ENCODE data around the gene MMP24OS.
"Not testable (repeated sequence)": the region's sequence is repeated elsewhere in the genome, so short reads cannot be mapped to it uniquely, and the experiment has no call there.

MMP24OS gene

DNA sequence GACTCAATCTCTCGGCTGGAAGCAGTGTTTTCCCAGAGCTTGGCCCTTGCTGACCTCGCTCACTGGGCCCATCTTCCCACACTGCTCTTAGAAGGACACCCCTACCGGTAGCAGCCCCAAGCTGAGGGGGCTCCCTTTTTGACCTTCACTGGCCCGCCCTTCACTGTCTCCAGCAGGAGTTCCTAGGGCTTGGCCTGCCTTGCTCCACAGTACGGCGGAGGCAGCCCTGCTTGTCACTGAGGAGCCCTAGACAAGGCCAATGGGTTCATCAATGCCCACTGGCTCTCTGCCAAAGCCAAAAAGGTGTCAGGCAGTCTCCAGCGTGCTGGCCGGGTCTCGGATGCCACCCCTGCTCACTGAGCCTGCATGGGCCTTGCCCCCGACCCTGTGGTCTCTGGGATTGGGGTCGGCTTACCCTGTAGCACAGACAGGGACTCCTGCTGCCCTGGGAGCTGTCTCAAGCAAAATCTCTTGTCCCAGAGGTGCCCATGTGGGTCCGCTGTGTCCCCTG is 2.1 kb downstream of the MMP24OS start:
- DNase-seq (ENCODE audit: low spot score): no peak

DNA sequence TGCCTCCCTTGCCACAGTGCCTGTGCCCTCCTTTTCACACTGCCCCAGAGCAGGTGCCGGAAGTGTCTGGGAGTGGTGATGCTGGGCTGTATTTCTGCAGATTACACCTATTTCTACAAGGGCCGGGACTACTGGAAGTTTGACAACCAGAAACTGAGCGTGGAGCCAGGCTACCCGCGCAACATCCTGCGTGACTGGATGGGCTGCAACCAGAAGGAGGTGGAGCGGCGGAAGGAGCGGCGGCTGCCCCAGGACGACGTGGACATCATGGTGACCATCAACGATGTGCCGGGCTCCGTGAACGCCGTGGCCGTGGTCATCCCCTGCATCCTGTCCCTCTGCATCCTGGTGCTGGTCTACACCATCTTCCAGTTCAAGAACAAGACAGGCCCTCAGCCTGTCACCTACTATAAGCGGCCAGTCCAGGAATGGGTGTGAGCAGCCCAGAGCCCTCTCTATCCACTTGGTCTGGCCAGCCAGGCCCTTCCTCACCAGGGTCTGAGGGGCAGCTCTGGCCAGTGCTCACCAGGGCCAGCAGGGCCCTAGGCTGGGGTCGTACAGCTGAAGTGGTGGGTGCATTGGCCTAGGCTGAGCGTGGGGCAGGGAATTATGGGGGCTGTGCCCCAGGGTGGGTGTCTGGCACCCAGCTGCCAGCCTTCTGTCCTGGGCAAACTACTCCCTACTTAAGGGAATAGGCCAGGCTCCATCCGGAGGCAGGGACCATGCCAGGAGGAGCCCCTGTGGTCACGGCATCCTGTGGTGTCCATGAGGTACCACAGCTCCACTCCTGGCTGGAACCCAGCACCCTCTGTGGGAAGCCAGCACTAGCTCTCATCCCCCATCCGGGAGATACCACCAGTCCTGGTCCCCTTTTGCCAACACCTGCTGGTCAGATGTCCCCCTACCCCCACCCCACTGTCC is 3.5 kb downstream of the MMP24OS start:
- no peak for DNase-seq (ENCODE audit: low spot score)

DNA sequence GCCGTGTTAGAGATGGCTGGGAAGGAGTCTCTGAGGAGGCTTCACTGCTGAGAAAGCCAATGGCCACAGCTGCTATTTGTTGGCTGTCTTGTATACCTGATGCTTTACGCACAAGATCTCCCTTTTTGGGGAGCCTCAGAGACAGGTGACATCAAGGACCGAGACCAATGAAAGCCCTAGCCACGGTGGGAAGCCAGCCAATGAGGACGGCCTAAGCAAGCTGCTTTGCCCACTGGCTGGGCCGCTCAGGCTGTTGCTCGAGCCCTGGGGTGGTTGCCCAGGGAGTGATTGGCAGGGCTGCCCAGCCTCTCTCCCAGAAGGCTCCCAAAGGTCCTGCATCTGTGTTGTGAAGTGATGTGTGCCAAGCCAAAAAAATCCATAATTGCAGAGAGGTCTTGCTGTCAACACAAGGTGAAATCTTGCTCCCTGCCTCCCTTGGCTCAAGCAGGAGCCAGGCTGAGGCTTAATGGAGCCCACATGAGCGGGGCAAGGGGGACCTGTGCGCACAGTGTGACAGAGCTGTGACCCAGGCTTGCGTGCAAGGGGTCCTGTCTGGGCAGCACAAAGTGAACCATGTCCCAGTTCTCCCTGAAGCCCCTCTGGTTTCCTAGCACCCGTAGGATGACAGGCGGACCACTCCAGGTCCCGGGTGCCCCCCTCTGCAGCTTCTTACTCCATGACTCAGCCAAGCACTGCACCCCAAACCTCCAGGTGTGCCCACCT is 4.3 kb downstream of the MMP24OS start:
- no peak for DNase-seq (ENCODE audit: low spot score)

DNA sequence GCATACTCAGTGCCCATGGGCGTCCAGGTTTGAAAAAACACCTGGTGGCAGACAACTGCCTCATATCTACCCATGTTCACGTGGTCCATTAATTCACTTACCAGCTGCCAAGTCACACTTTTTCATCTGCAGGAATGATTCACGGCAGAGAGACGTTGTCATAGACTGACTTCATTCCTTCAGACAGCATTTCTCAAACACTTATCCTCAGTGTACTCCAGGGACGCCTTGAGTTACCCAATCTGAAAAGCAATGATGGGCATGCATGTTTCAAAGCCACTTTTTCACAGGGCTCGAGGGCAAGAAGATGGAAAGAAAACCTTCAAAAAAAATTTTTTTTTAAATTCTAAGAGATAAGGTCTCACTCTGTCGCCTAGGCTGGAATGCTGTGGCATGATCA is 6.0 kb downstream of the MMP24OS start:
- DNase-seq (ENCODE audit: low spot score): no peak

DNA sequence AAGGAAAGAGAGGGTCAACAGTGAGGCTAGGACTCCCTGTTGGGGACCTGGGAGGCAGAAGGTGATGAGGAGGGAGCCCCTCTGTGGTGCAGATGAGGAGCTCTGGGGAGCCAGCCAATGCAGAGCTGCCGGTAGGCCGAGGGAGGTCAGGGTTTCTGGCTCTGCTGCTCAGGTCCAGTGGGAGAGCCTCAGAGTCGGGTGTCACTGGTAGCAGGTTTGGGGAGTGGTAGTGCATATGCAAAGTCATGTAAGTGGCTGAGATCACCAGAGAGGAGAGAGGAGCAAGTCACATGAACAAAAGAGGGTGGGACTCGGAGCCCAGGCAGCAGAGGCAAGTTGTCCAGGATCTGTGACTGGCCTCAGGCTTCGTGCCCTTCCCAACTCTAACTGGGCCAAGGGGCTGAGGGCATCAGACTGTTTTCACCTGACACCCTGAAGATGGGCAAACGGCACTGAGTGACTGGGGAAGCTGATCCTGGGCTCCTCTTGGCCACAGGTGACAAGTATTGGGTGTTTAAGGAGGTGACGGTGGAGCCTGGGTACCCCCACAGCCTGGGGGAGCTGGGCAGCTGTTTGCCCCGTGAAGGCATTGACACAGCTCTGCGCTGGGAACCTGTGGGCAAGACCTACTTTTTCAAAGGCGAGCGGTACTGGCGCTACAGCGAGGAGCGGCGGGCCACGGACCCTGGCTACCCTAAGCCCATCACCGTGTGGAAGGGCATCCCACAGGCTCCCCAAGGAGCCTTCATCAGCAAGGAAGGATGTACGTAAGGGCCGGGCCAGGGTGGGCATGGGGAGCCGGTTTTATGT is 6.6 kb downstream of the MMP24OS start:
- DNase-seq (ENCODE audit: low spot score): no peak

DNA sequence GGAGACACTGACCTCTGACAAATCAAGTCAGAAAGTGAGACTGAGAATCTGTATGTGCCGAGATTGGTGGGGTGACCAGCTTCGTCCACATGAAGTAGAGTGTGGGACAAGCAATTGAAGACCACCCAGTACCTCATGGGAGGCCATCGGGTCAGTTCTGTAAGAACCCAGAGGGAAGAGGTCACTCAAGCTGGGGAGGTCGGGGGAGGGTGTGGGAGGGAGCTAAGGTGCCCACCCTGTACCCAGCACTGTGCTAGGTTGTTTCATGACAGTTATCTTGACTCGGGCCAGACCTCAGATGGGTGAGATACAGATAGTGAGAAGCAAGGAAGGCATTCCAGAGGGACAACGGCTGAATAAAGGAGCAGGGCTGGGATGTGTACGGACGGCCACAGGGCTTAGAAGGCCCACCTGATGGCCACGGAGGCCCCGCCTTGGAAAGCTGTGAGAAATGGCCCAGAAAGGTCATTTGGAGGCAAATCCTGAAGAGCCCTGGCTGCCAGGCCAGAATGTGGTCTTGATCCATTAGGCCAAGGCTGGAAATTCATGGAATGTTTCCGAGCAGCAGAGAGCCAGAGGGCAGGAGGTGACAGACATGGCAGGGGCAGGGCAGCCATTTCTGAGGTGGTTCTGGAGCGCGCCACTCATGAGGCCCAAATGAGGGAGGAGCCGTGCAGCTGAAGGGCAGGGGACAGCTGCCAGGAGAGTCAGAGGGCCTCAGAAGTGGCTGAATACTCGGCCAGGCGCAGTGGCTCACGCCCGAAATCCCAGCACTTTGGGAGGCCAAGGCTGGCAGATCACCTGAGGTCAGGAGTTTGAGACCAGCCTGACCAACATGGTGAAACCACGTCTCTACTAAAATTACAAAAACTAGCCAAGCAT is 7.7 kb downstream of the MMP24OS start:
- no peak for DNase-seq (ENCODE audit: low spot score)

DNA sequence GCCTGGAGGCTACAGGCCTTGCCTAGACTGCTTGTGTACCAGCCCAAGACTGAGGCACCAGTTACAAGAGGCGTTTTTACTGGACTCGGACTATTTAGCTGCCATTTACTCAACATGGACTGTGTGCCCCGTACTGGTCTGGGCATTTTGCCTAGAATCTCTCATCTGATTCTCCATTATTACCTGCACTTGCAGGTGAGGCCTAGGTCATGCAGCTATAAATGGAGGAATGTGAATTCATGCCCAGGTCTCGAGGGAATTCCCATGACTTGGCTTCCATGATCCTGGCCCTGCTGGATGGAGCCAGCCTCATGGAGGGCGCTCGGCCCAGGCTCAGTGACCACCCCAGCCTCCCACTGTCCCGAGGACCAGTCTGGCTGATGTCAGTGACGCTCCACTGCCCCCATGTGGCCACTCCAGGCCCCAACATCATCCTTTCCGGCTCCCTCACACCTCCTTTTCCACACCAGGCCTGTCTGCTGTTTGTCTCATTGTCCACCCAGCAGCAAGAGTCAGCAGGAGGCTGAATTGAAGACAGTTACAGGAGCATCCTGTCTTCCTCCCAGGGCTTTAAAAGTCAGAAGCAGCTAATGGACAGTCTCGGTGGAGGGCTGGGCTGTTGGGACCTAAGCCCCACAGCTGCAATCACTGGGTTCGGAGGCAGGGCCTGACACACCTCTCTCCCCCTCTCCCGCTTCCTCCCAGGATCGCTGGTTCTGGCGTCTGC is 8.7 kb downstream of the MMP24OS start:
- peak; percentile 47 for DNase-seq (ENCODE audit: low spot score)

DNA sequence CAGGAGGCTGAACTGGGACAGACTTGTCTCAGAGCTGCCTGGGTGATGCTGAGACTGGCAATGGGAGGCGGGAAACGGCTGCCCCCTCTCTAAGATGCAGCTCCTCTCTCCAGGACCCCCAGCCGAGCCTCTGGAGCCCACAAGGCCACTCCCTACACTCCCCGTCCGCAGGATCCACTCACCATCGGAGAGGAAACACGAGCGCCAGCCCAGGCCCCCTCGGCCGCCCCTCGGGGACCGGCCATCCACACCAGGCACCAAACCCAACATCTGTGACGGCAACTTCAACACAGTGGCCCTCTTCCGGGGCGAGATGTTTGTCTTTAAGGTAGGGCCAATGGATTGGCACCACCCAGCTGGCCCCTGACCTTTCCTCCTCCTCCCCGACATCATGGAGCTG is 10.8 kb downstream of the MMP24OS start:
- DNase-seq (ENCODE audit: low spot score): no peak

DNA sequence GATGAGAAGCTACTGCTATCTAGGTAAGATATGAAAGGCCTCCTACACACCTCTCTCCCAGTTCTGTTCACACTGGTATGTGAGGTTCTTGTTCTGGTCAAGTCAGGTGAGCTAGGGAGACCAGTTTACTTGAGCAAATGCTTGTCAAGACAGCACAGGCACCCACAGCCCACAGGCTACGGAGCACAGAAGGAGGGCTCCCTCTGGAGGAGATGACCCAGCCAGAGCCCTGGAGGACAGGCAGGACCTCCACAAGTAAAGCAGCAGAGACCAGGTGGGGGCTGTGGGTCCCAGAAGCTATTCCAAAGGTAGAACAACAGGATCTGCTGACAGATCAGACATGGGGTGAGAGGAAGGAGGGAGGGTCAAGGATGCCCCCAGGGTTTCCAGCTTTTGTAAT is 13.2 kb downstream of the MMP24OS start:
- DNase-seq (ENCODE audit: low spot score): no peak

DNA sequence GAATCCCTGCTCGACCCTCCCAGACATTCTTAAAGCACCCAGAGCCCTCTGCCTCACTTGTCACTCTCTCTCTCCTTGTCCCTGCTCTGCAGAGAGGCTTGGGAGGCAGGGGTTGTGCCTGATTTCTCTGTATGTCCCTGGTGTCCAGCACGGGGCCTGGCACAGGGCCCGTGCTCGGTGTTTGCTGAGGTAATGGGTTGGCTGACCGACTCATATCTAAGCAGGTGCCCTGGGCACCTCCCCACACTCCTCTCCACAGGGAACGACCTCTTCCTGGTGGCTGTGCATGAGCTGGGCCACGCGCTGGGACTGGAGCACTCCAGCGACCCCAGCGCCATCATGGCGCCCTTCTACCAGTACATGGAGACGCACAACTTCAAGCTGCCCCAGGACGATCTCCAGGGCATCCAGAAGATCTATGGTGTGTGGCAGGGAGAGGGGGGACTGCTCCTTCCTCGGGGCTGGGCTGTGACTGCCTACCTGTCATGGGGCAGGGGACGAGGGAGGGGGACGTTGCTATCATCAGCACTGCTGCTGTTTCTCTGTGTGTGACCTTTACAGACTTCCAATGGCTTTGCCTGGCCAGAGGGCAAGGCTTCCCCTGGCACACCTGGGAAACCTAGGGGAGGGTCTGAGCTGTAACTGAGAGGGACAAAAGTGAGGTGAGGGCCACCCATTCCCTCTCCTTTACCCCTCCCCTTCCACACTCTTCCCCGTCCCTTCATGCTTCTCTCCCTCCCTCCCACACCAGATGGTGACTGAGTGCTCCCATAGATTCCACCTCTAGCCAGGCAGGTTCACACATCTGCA is 14.2 kb downstream of the MMP24OS start:
- no peak for DNase-seq (ENCODE audit: low spot score)

DNA sequence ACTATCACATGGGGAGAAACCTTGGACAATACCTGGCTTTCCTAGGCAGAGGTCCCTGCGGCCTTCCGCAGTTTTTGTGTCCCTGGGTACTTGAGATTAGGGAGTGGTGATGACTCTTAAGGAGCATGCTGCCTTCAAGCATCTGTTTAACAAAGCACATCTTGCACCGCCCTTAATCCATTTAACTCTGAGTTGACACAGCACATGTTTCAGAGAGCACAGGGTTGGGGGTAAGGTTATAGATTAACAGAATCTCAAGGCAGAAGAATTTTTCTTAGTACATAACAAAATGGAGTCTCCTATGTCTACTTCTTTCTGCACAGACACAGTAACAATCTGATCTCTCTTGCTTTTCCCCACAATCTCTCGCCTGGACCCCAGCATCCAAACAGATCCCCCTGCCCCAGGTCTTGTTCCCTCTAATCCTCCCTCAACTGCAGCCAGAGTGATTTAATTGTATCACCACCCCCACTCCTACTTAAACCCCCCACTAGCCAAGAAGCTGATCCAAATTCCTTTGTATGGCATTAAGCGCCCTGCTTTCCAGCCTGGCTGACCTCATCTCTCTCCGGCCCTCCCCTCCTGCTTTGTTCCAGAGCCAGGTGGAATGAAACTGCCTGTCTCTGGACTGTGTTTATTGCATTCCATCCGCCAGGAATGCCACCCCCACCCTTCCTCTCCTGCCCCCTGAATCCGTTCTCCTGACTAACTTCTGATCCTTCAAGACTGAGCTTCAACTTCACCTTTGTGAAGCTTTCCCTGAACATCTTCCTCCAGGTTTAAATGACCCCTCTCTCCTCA is 15.0 kb downstream of the MMP24OS start:
- DNase-seq (ENCODE audit: low spot score): not testable (repeated sequence)

DNA sequence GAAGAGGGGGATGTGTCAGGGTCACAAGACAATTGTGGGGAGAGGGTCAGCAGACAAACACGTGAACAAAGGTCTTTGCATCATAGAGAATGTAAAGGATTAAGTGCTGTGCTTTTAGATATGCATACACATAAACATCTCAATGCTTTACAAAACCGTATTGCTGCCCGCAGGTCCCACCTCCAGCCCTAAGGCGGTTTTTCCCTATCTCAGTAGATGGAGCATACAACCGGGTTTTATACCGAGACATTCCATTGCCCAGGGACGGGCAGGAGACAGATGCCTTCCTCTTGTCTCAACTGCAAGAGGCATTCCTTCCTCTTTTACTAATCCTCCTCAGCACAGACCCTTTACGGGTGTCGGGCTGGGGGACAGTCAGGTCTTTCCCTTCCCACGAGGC is 15.6 kb downstream of the MMP24OS start:
- not testable (repeated sequence) for DNase-seq (ENCODE audit: low spot score)

DNA sequence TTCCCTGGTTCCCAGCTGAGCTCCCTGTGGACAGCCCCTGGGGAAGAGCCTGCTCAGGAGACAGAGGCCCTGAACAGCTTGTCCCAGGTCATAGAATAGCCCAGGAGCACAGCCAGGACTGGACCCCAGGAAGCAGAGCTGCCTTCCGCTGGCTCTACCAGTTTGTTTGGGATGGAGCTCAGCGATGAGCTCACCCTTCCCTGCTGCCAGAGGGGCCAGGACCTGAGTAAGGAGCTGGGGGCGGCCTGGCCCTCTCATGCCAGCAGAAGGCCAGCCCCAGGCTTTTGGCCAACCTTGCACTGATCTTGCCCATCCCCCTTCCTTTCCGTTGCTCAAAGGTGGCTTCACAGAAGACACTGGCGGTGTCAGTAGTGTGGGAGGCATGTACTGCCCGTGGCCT is 17.5 kb downstream of the MMP24OS start:
- no peak for DNase-seq (ENCODE audit: low spot score)

DNA sequence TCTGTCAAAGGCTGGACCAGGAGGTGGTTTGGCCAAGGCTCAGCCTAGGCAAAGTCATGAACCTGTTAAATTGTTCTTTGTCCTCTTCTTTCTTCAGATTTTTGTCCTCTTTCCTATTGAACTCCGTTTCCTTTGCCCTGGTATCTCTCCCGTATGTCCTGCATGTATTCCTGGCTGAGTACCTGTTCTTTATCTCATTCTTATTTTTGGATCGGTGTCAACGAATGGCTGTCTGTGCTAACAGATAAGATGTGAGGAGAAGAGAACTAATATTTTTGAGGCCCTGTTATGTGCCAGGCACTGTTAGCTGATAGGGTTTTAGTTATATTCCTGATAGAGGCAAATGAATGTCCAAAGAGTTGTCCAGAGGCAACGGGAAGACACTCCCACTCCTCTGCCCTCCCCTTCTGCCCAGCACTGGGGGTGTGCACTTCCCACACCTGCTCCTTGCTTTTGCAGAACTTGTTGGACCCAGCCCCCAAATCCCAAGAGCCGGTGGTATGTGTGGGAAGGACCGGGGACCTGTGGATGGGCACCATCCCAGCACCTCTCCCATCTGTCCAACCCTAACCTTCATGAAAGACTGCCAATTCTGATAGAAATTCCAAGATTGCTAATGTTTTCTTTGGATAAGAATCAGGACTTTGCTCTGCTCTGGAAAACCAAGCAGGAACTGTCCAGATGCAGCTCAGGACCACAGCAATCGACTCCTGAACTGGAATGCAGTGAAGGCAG is 20.6 kb downstream of the MMP24OS start:
- no peak for DNase-seq (ENCODE audit: low spot score)

DNA sequence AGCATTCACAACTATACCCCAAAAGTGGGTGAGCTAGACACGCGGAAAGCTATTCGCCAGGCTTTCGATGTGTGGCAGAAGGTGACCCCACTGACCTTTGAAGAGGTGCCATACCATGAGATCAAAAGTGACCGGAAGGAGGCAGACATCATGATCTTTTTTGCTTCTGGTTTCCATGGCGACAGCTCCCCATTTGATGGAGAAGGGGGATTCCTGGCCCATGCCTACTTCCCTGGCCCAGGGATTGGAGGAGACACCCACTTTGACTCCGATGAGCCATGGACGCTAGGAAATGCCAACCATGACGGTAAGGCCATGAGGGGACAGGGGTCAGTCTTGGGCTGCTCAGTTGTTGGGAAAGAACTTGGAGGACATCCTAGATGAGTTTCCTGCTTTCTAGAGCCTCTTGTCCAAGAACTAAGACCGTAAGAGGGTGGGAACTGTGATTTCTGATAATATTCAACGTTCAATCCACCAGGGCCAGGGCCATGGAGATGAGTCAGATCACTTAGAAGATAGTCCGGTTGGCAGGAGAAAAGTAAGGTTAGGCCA is 23.4 kb downstream of the MMP24OS start:
- DNase-seq (ENCODE audit: low spot score): no peak

DNA sequence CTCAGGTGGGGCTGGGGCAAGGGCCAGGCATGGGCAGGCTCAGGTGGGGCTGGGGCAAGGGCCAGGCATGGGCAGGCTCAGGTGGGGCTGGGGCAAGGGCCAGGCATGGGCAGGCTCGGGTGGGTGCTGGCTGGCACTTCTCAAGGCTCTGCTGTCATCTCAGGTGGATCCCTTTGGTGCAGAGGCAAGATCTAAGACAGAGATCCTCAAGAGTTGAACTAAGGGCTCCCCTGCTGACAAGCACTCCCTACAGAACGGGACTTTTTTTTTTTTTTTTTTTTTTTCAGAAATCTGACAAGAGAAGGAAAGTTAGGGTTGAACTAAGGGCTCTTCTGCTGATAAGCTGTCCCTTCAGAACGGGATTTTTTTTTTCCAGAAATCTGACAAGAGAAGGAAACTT is 24.9 kb downstream of the MMP24OS start:
- no peak for DNase-seq (ENCODE audit: low spot score)

DNA sequence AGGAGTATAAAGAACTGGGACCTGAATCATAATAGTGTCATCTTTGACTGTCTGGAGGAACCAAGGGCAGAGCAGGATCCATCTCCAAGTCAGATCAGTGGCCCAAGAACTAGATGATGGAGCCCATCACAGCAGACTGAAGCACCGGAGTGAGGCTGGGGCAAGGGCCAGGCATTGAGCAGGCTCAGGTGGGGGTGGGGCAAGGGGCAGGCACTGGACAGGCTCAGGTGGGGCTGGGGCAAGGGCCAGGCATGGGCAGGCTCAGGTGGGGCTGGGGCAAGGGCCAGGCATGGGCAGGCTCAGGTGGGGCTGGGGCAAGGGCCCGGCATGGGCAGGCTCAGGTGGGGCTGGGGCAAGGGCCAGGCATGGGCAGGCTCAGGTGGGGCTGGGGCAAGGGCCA is 25.3 kb downstream of the MMP24OS start:
- not testable (repeated sequence) for DNase-seq (ENCODE audit: low spot score)

DNA sequence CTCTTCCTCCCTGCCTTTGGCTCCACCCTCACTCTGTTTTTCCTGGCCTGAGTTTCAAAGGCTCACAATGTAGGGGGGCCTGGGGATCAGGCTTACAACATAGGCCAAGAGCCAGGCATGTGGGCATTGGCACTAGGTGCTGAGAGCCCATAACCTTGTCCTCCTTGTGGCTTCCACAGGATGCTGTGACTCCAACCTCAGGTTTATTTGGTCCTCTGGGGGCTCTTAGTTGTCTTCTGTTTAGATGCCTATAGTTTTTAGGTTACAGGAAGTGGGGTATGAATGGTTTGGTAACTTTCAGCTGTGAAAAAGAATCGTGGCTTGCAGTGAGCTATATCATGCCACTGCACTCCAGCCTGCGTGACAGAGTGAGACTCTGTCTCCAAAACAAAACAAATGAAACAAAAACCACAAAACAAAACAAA is 25.9 kb downstream of the MMP24OS start:
- DNase-seq (ENCODE audit: low spot score): no peak
